ENCODE data around the gene WNT2B.

Gene WNT2B

DNA sequence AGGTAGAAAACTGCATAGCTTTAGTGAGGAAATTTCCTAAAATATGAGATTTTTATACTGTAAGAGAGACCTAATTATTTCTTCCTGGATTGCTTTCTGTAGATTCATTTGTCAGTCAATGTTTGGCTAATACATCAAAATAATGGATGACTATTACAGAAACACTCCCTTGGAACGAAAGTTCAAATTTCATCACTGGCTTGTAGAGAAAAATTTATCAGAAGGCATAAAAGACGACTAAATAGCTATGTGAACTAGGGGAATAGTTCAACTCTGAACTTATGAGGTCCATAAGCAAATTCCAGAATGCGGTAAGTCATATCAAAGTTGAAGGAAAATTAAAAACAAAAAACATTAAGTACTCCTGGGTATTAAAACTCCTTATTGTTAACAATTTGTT lies 36.0 kb downstream of the WNT2B start:
- H3K4me3 ChIP-seq (ENCODE audit: low read depth, low read length), result no peak overlapping the region
- TF ChIP-seq, protein P1, sequence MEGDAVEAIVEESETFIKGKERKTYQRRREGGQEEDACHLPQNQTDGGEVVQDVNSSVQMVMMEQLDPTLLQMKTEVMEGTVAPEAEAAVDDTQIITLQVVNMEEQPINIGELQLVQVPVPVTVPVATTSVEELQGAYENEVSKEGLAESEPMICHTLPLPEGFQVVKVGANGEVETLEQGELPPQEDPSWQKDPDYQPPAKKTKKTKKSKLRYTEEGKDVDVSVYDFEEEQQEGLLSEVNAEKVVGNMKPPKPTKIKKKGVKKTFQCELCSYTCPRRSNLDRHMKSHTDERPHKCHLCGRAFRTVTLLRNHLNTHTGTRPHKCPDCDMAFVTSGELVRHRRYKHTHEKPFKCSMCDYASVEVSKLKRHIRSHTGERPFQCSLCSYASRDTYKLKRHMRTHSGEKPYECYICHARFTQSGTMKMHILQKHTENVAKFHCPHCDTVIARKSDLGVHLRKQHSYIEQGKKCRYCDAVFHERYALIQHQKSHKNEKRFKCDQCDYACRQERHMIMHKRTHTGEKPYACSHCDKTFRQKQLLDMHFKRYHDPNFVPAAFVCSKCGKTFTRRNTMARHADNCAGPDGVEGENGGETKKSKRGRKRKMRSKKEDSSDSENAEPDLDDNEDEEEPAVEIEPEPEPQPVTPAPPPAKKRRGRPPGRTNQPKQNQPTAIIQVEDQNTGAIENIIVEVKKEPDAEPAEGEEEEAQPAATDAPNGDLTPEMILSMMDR (IDR thresholded peaks at IDR 0.05; ENCODE audit: low read depth, low read length), result no peak
- no peak for TF ChIP-seq POLR2A (IDR thresholded peaks at IDR 0.05; ENCODE audit: extremely low read depth, insufficient read length)
- TF ChIP-seq, protein P2, sequence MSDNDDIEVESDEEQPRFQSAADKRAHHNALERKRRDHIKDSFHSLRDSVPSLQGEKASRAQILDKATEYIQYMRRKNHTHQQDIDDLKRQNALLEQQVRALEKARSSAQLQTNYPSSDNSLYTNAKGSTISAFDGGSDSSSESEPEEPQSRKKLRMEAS (IDR thresholded peaks at IDR 0.05; ENCODE audit: low read depth, low read length), result no peak
- no peak for TF ChIP-seq MYC (IDR thresholded peaks at IDR 0.05; ENCODE audit: low read depth, low read length)
- no peak for DNase-seq (ENCODE audit: low read depth)

DNA sequence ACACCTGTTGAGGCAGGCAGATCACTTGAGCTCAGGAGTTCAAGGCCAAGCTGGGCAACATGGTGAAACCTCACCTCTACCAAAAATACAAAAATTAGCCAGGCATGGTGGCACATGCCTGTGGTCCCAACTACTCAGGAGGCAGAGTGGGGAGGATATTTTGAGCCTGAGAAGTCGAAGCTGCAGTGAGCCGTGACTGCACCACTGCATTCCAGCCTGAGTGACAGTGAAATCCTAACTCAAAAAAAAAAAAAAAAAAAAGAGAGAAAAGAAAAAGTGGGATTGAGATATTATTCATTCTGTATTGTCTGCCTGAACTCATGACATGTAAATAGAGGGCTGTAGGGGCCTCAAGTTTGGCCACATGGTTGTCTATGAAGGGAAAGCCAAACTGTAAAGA lies 37.3 kb downstream of the WNT2B start:
- DNase-seq (ENCODE audit: low read depth), result no peak
- TF ChIP-seq, protein P2 (IDR thresholded peaks at IDR 0.05; ENCODE audit: low read depth, low read length), result no peak
- TF ChIP-seq, protein P1 (IDR thresholded peaks at IDR 0.05; ENCODE audit: low read depth, low read length), result no peak
- TF ChIP-seq MYC (IDR thresholded peaks at IDR 0.05; ENCODE audit: low read depth, low read length) (no peak), POLR2A (IDR thresholded peaks at IDR 0.05; ENCODE audit: extremely low read depth, insufficient read length) (no peak)
- H3K4me3 ChIP-seq (ENCODE audit: low read depth, low read length), result no peak overlapping the region

DNA sequence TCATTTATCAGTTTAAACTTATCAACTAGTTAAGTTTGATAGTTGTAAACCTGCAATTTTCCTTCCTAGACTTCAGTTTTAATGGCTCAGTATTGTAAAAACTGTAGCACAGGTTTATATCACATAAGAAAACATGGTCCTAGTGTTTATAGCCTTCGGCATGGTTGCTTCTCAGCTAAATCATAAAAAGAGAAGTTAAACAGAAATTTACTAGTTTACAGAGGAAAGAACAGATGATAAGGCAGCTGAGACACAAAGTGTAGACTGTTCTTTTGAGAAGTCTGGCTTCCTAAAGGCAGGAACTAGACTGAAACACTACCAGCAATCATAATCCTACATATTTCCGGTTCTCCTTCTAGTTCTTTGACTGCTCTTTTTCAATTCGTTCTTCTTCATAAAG lies 39.8 kb downstream of the WNT2B start:
- DNase-seq (ENCODE audit: low read depth), result no peak

DNA sequence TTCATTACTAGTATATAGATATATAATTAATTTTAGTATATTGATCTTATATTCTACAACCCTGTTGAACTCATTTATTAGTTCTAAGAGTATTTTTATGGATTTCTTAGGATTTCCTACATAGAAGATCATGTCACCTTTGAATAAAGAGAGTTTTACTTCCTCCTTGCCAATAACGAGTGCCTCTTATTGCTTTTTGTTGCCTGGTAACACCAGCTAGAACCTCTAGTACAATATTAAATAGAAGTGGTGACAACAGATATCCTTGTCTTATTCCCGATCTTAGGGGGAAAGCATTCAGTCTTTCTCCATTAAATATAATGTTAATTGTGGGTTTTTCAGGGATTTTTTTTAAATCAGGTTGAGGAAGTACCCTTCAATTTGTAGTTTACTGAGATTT lies 40.8 kb downstream of the WNT2B start:
- no peak overlapping the region for H3K4me3 ChIP-seq (ENCODE audit: low read depth, low read length)
- DNase-seq (ENCODE audit: low read depth), result no peak
- TF ChIP-seq MYC (IDR thresholded peaks at IDR 0.05; ENCODE audit: low read depth, low read length) (no peak), POLR2A (IDR thresholded peaks at IDR 0.05; ENCODE audit: extremely low read depth, insufficient read length) (no peak)
- TF ChIP-seq, protein P2 (IDR thresholded peaks at IDR 0.05; ENCODE audit: low read depth, low read length), result no peak
- TF ChIP-seq, protein P1 (IDR thresholded peaks at IDR 0.05; ENCODE audit: low read depth, low read length), result no peak

More for the DNA sequence above, 39.8 kb downstream of the WNT2B start:
- H3K4me3 ChIP-seq (ENCODE audit: low read depth, low read length), result no peak overlapping the region
- TF ChIP-seq MYC (IDR thresholded peaks at IDR 0.05; ENCODE audit: low read depth, low read length) (no peak), POLR2A (IDR thresholded peaks at IDR 0.05; ENCODE audit: extremely low read depth, insufficient read length) (no peak)
- TF ChIP-seq, protein P1 (IDR thresholded peaks at IDR 0.05; ENCODE audit: low read depth, low read length), result no peak
- TF ChIP-seq, protein P2 (IDR thresholded peaks at IDR 0.05; ENCODE audit: low read depth, low read length), result no peak

DNA sequence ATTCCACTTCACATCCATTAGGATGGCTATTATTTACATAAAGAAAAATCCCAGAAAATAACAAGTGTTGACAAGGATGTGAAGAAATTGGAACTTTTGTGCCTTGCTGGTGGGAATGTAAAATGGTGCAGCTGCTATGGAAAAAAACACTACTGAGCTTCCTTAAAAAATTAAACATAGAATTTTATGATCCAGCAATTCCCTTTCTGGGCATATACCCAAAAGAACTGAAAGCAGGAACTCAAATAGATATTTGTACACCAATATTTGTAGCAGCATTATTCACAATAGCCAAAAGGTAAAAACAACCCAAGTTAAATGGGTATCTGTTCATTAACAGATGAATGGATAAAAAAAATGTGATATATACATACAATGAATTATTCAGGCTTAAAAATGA lies 45.6 kb downstream of the WNT2B start:
- H3K4me3 ChIP-seq (ENCODE audit: low read depth, low read length), result no peak overlapping the region
- TF ChIP-seq, protein P2 (IDR thresholded peaks at IDR 0.05; ENCODE audit: low read depth, low read length), result no peak
- TF ChIP-seq MYC (IDR thresholded peaks at IDR 0.05; ENCODE audit: low read depth, low read length) (no peak), POLR2A (IDR thresholded peaks at IDR 0.05; ENCODE audit: extremely low read depth, insufficient read length) (no peak)
- TF ChIP-seq, protein P1 (IDR thresholded peaks at IDR 0.05; ENCODE audit: low read depth, low read length), result no peak
- DNase-seq (ENCODE audit: low read depth), result no peak

DNA sequence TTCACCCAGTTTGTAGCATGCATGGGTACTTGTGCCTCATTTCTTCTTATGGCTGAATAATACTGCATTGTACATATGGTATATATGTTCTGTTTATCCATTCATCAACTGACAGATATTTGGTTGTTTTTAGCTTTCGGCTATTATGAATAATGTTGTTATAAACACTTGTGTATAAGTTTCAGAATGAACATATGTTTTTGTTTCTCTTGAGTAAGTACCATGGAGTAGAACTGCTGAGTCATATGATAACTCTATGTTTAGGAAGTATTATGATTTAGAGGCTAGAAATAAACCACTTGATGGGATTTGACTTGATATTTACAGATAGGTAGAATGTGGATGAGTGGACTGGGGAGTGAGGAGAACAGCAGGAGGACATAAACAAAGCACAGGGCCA lies 48.6 kb downstream of the WNT2B start:
- TF ChIP-seq, protein P2 (IDR thresholded peaks at IDR 0.05; ENCODE audit: low read depth, low read length), result no peak
- no peak for TF ChIP-seq POLR2A (IDR thresholded peaks at IDR 0.05; ENCODE audit: extremely low read depth, insufficient read length)
- TF ChIP-seq MYC (IDR thresholded peaks at IDR 0.05; ENCODE audit: low read depth, low read length), result no peak
- TF ChIP-seq, protein P1 (IDR thresholded peaks at IDR 0.05; ENCODE audit: low read depth, low read length), result no peak
- no peak overlapping the region for H3K4me3 ChIP-seq (ENCODE audit: low read depth, low read length)
- DNase-seq (ENCODE audit: low read depth), result no peak
